GM21390 (cell line): ENCODE results near the gene SLC4A1.

Experiments
- ATAC-seq: cut with Tn5 transposase; IDR thresholded peaks from one replicate; pipeline ENCODE4 v1.9.1; 2021; ENCODE audit not compliant: unreplicated experiment

SLC4A1 gene

DNA sequence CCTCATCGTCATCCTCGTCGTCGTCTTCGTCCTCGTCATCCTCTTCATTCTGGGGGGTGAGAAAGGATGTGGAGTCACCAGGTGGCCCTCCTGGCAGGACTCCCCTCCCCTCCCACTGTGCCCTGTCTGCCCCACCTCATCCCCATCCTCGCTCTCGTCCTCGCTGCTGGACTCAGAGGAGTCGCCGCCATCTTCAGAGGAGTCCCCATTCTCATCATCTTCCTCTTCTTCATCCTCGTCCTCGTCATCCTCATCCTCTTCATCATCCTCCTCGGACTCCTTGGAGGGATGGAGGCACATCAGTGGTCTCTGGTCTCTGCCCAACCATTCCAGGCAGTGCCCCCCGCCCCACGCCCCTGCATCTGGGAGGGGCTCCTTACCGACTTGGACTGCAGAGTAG, 60.6 kb downstream of the SLC4A1 start:
- ATAC-seq = no peak

DNA sequence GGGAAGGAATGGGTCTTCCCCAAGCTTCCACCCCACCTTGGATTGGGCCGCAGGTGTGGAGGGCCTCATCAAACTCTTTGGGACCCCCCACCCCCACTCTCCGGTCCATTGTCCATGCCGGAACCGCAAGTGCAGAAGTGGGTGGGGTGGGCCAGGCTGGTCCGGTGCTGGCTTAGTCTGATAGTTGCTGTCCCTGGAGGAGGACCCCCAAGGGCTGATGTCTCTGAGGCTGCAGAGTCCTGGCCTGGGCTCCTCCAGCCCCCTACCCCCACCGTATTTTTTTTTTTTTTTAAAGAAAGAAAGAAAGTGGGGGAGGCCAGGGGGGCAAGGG, 61.1 kb downstream of the SLC4A1 start:
- ATAC-seq = no peak

DNA sequence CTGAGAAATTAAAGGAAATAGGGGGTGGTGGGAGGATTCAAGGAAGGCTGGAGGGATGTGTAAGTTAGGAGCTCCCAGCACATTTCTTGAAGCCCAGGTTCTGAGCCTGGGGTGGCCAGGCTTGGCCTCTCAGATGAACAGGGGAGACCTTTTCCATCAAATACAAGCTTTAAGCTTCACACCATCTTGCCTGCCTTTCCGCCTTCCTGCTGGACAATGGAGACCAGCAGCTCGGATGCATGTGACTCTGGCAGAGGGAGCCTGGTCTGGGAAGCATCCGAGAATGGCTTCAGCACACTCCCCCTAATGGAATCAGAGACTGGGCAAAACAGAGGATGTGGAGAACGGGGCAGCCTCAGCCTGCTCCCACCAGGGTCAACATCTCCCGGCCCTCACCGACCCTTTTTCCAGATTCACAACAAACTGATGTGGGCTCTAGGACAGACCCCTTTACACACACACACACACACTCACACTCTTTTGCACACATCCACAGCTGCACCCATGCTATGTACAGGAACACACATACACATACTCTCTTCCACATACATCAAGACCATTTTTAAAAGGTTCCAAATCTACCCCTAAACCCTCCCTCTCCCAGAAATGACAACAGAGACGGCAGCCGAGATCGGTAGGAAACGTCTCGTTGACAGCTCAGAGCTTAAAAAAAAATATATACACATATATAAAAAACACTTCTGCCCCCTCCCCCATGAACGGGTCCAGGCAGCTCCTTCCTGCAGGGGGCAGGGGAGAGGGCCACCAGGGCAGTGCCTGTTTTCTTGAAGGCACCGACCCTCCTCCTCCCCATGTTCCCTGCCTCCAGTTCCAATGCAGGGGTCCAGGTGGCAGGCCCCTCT, 61.7 kb downstream of the SLC4A1 start:
- ATAC-seq = no peak

DNA sequence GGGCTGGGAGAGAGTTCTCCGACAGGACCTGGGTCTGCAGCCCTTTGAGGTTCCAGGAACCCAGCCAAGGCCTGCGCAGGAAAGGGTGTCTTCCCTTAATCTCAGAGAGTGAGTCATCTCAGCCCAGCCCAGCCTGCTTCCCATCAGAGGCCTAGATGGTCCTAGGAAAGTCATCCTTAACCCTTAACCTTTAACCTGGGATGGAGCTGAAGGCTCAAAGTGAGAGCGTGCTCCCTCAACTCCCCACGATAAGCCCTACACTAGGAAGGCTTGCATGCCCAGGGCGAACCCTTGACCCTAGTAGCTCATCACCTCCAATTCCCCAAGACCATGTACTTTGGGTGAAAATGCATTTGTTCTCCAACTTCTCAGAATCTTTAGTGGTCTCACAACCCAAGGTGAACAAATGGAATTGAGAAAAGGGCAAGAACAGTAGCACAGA, 63.5 kb downstream of the SLC4A1 start:
- no peak for ATAC-seq

DNA sequence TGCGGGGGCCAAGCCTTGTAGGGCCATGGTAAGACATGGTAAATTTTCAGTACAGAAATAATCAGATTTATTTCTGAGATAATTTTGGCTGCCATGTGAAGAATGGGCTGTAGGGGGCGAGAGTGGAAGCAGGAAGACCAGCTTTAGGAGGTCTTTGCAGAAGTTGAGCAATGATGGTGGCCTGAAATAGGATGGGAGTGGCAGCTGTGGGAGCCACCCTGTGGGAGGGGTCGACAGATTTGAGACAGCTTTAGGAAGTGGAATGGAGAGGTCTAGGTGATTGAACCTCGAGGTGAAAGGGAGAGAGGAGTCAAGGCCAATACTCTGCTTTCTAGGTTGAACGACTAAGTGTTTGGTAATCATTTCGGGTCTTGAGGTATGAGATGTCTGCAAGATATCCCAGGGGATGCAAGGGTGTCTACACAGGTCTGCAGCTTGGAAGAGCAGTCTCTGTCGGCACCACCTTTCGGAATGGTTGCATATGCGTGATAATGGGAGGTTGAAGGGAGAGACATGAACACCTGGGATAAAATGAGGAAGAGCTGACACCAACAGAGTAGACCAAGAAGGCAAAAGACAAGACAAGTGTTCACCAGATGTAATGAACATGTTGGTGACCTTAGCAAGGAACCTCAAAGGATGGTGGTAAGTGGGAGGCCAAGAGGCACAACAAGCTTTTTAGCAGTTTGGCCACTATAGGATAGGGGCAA, 64.0 kb downstream of the SLC4A1 start:
- no peak for ATAC-seq

DNA sequence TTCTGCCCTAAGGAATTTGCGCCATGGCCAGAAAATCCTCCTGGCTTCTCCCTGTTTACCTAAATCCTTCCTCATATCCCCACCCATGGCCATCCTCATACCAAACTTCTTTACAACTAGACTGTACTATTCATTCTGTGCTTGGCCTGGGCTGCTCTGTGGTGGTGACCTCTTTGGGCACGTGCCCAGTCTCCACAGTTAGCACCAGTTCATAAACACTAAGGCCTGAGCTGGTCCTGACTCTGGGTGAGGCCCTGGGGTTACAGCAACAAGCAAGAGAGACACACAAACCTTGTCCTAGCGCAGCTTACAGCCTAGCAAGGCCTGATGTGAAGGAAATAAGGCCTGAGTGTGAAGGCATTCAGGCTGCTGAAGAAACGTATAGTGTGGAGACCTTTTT, 65.2 kb downstream of the SLC4A1 start:
- ATAC-seq = no peak

DNA sequence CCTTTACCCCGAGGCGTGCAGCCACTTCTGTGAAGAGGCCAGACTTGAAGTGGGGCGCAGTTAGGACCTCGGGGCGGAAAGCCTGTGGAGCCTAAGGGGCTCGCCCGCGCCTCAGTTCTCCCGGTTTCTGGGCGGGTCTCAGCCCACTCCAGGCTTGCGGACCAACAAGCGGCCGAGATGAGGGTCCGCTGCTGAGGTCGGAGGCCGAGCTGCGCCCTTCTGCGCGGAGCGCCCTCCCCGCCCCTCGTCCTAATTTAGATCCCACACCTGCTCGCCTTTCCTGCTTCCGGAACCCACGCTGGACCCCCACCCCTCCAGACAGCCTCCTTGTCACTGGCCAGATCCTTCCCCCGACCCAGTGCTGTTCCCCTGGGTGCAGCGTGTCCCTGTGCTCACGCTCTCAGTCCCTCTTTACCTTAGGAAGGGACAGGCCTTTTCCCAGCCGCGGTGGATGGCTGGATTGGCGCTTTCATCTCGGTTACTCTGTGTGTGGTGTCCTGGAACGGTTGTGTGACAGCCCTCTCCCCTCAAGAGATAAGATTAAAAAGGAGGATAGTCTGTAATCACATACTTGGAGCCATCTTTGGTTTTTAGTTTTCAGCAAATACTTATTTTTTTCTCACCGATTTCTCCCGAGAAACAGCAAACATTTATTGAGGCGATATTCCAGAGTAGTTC, 67.3 kb downstream of the SLC4A1 start:
- ATAC-seq = no peak

DNA sequence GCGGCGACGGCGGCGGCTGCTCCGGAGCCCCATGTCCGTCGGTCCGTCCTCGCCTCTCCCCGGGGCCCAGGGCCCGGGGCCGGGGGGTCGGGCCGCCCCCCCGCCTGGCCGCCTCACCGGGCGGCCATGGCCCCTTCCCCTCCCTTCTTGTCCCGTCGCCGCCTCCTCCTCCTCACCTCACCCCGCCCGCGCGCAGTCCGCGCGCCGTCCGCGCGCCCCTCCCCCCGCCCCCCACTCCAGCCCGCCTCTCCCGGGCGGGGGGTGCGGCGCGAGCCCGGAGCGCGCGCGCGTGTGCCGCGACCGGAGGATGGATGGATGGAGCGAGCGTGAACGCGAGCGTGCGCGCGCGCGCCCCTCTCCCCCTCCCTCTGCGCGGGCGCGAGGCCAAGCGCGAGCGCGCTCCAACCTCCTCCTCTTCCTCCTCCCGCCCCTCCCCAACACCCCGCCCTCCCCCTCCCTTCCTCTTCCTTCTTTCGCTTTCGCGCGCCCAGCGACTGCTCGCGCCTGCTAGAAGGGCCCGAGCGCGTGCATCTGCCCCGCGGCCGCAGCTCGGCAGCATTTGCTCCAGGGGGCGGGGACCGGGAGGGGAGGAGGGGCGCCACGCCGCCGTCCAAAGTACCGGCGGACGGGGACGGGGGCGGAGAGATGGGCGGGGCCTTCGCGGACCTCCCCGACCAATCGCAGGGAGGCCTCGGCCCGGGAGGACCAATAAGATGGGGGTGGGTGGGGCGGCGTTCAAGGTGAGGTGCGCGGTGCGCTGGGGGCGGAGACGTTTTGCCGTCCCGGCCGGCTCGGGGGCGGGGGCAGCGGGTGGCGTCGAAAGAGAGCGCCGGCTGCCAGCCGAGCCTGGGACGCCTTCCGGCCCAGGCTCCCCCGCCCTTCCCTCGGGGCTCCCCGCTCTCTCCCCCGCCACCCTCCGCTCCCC, 68.1 kb downstream of the SLC4A1 start, which contains the start of gene ATXN7L3:
Gene ATXN7L3 (minus strand): TSS at position 332 of the 925 bp plus-strand sequence. CDS start 1,814 bp downstream, outside the sequence.
- ATAC-seq = peak; percentile 63

DNA sequence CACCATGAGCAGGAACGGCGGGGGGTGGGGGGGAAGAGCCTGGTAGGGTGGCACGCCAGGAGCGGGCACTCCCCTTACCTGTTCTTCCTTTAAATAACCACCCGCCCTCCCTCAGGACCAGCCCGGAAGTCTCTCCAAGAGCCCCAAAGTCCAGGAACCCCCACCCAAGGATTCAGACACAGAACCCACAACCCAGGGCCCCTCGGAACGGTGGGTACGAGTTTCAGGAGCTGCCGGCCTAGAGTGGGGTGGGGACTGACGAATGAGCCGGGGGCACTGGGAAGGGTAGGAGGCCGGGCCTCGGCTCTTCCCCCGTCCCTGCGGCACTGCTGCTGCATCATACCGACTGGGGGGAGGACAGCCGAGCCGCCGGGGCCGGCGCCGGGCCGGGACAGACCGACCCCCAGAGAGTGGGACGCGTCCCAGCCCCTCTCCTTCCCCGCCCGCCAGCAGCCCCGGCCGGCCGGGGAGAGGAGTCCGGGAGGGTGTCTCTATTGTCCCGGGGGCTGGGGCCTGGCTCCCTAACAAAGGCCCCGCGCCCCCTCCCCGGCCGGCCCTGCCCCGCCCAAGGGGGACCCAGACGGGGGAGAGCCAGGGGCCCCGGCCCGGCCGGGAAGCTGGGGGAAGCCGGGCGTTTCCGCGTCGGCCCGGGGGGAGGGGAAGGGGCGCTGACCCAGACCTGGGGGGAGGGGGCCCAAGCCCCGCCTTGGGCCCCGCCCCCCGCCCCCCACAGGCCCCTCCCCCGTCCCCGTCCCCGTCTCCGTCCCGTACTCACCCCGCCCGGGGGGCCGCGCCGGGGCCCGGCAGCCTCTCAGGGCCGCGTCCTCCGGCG, 69.0 kb downstream of the SLC4A1 start:
- ATAC-seq = peak; percentile 12
